ENCODE data around the gene BAHCC1.

DNA sequence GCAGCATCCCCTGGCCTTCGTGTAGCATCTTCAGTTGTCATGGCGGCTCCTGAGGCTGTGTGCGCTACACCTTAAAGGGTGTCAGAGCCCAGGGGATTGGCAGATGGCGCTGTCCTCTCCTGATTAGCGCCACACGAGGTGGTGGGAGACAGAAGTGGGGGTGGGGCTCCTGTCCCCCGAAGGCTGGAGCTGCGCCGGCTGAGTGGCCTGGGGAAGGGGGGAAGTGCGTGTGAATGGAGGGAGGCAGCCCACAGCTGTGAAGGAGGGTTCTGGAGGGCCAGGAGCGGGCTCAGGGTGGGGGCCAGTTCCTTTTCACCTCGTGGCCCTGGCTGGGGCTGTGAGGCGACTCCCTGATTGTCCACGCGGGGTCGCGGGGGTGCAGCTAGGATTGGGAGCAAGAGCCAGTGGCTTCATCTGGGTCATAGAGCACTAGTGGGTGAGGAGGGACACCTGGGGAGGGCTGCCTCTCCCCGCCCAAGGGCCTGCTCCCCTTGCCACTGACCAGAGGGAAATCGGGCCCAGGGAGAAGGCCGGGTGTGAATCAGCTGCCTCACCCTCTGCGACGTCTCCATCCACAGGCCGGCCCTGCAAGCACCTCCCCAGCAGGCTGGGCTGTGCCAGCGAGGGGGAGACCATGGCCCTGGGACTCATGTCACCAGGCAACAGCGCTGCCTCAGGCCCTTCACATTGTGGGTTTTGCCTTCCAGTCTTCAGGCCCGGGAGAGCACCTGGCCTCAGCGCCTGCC, 14.1 kb downstream of the BAHCC1 start:
- TF ChIP-seq CEBPB (IDR thresholded peaks at IDR 0.05) (no peak), CREB1 (IDR thresholded peaks at IDR 0.05; ENCODE audit: low read depth) (no peak), TCF12 (IDR thresholded peaks at IDR 0.05; ENCODE audit: low read depth) (no peak), RAD21 (IDR thresholded peaks at IDR 0.05; ENCODE audit: low read depth) (no peak), ZBTB7A (IDR thresholded peaks at IDR 0.05; ENCODE audit: low read depth) (no peak)
- TF ChIP-seq, protein P1, sequence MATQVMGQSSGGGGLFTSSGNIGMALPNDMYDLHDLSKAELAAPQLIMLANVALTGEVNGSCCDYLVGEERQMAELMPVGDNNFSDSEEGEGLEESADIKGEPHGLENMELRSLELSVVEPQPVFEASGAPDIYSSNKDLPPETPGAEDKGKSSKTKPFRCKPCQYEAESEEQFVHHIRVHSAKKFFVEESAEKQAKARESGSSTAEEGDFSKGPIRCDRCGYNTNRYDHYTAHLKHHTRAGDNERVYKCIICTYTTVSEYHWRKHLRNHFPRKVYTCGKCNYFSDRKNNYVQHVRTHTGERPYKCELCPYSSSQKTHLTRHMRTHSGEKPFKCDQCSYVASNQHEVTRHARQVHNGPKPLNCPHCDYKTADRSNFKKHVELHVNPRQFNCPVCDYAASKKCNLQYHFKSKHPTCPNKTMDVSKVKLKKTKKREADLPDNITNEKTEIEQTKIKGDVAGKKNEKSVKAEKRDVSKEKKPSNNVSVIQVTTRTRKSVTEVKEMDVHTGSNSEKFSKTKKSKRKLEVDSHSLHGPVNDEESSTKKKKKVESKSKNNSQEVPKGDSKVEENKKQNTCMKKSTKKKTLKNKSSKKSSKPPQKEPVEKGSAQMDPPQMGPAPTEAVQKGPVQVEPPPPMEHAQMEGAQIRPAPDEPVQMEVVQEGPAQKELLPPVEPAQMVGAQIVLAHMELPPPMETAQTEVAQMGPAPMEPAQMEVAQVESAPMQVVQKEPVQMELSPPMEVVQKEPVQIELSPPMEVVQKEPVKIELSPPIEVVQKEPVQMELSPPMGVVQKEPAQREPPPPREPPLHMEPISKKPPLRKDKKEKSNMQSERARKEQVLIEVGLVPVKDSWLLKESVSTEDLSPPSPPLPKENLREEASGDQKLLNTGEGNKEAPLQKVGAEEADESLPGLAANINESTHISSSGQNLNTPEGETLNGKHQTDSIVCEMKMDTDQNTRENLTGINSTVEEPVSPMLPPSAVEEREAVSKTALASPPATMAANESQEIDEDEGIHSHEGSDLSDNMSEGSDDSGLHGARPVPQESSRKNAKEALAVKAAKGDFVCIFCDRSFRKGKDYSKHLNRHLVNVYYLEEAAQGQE (IDR thresholded peaks at IDR 0.05; ENCODE audit: low read depth) = no peak
- TF ChIP-seq, protein P2, sequence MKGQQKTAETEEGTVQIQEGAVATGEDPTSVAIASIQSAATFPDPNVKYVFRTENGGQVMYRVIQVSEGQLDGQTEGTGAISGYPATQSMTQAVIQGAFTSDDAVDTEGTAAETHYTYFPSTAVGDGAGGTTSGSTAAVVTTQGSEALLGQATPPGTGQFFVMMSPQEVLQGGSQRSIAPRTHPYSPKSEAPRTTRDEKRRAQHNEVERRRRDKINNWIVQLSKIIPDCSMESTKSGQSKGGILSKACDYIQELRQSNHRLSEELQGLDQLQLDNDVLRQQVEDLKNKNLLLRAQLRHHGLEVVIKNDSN (IDR thresholded peaks at IDR 0.05) = no peak
